ENCODE measurements around the gene NDUFV2.

Gene NDUFV2

GRCh38 chr18:9147440-9148202 lies 45.1 kb downstream of the NDUFV2 start:
- peak overlapping the region; percentile 58 for H3K27ac ChIP-seq (ENCODE audit: low read depth, low read length, poor library complexity, severe bottlenecking)
- H2AFZ ChIP-seq (ENCODE audit: low read length), result no peak overlapping the region
- H3K36me3 ChIP-seq (ENCODE audit: insufficient read depth, low read length), result no peaks in the 10 kb centered on the region
- peak overlapping the region; percentile 26 for H3K4me2 ChIP-seq (ENCODE audit: low read length)
- H3F3A ChIP-seq (ENCODE audit: insufficient read depth, low read length), result no peaks in the 10 kb centered on the region
- H3K9ac ChIP-seq (ENCODE audit: low read length), result peak overlapping the region; percentile 0; the same call in 1 of the 2 replicates
- H4K20me1 ChIP-seq (ENCODE audit: insufficient read depth, low read length), result no peaks in the 10 kb centered on the region
- peaks cover 58% of the 10 kb centered on the region for H3K4me1 ChIP-seq (ENCODE audit: insufficient read depth, low read length, severe bottlenecking)
- no peaks in the 10 kb centered on the region for H3K27me3 ChIP-seq (ENCODE audit: insufficient read depth, low read length)
- H3K4me3 ChIP-seq (ENCODE audit: low read depth, low read length, poor library complexity, severe bottlenecking), result no peak overlapping the region
- H3K79me2 ChIP-seq (ENCODE audit: insufficient read depth, low read length), result peaks cover 94% of the 10 kb centered on the region
- H3K9me3 ChIP-seq (ENCODE audit: low read length), result no peaks in the 10 kb centered on the region
- TF ChIP-seq, protein P1, sequence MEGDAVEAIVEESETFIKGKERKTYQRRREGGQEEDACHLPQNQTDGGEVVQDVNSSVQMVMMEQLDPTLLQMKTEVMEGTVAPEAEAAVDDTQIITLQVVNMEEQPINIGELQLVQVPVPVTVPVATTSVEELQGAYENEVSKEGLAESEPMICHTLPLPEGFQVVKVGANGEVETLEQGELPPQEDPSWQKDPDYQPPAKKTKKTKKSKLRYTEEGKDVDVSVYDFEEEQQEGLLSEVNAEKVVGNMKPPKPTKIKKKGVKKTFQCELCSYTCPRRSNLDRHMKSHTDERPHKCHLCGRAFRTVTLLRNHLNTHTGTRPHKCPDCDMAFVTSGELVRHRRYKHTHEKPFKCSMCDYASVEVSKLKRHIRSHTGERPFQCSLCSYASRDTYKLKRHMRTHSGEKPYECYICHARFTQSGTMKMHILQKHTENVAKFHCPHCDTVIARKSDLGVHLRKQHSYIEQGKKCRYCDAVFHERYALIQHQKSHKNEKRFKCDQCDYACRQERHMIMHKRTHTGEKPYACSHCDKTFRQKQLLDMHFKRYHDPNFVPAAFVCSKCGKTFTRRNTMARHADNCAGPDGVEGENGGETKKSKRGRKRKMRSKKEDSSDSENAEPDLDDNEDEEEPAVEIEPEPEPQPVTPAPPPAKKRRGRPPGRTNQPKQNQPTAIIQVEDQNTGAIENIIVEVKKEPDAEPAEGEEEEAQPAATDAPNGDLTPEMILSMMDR (IDR thresholded peaks at IDR 0.05; ENCODE audit: low read length), result peak; percentile 98
- TF ChIP-seq EZH2 (IDR thresholded peaks at IDR 0.05; ENCODE audit: borderline replicate concordance, low read length), result no peak
- no peaks in the 10 kb centered on the region for H3K9me2 ChIP-seq (ENCODE audit: low read depth, low read length)

DNA sequence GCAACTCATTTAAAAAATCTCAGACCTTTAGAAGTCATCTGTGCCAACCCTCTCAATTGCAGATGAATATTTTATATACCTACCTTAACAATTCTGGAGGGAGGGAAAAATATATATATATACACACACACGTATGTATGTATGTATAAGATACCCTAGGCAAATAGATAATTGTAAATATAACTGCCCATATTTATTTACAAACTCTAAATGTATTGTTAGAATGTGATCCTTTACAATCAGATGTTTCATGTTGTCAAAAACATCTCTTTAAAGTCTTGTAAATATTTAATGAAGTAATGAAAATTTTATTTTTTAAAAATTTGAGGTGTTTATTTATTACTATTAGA lies 45.7 kb downstream of the NDUFV2 start:
- no peaks in the 10 kb centered on the region for H3K9me3 ChIP-seq (ENCODE audit: low read length)
- H3K79me2 ChIP-seq (ENCODE audit: insufficient read depth, low read length), result peaks cover 94% of the 10 kb centered on the region
- H3K27me3 ChIP-seq (ENCODE audit: insufficient read depth, low read length), result no peaks in the 10 kb centered on the region
- H3K4me3 ChIP-seq (ENCODE audit: low read depth, low read length, poor library complexity, severe bottlenecking), result no peak overlapping the region
- H4K20me1 ChIP-seq (ENCODE audit: insufficient read depth, low read length), result no peaks in the 10 kb centered on the region
- peaks cover 58% of the 10 kb centered on the region for H3K4me1 ChIP-seq (ENCODE audit: insufficient read depth, low read length, severe bottlenecking)
- H3K9ac ChIP-seq (ENCODE audit: low read length), result no peak overlapping the region
- TF ChIP-seq, protein P1 (IDR thresholded peaks at IDR 0.05; ENCODE audit: low read length), result no peak
- TF ChIP-seq EZH2 (IDR thresholded peaks at IDR 0.05; ENCODE audit: borderline replicate concordance, low read length), result no peak
- no peaks in the 10 kb centered on the region for H3K9me2 ChIP-seq (ENCODE audit: low read depth, low read length)
- no peaks in the 10 kb centered on the region for H3F3A ChIP-seq (ENCODE audit: insufficient read depth, low read length)
- H3K27ac ChIP-seq (ENCODE audit: low read depth, low read length, poor library complexity, severe bottlenecking), result no peak overlapping the region
- H3K36me3 ChIP-seq (ENCODE audit: insufficient read depth, low read length), result no peaks in the 10 kb centered on the region
- no peak overlapping the region for H3K4me2 ChIP-seq (ENCODE audit: low read length)
- H2AFZ ChIP-seq (ENCODE audit: low read length), result no peak overlapping the region

DNA sequence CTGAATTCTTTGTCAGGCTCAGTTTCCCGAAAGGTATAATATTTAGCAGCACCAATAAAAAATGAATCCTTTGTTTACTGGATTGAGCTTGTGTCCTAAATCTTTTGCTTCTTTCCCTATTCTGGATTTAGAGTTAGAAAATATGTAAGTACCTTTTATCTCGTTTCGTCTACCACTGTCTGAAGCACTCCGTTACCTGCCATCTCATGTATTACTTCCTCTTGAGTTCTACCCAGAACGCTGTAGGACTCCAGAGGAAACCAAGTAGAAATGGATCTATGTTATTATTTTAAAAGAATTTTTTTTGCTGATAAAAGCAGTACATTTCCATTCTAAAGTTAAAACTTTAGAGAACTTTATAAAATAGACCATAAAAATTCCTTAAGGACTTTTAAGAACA lies 47.6 kb downstream of the NDUFV2 start:
- no peaks in the 10 kb centered on the region for H4K20me1 ChIP-seq (ENCODE audit: insufficient read depth, low read length)
- H3K27ac ChIP-seq (ENCODE audit: low read depth, low read length, poor library complexity, severe bottlenecking), result peak overlapping the region; percentile 27
- H3K4me2 ChIP-seq (ENCODE audit: low read length), result peak overlapping the region; percentile 63
- peaks cover 53% of the 10 kb centered on the region for H3K4me1 ChIP-seq (ENCODE audit: insufficient read depth, low read length, severe bottlenecking)
- H3K9ac ChIP-seq (ENCODE audit: low read length), result peak overlapping the region; percentile 38
- no peaks in the 10 kb centered on the region for H3F3A ChIP-seq (ENCODE audit: insufficient read depth, low read length)
- TF ChIP-seq, protein P1 (IDR thresholded peaks at IDR 0.05; ENCODE audit: low read length), result no peak
- no peaks in the 10 kb centered on the region for H3K9me3 ChIP-seq (ENCODE audit: low read length)
- H3K27me3 ChIP-seq (ENCODE audit: insufficient read depth, low read length), result no peaks in the 10 kb centered on the region
- peak overlapping the region; percentile 45 for H3K4me3 ChIP-seq (ENCODE audit: low read depth, low read length, poor library complexity, severe bottlenecking)
- peaks cover 7% of the 10 kb centered on the region for H3K36me3 ChIP-seq (ENCODE audit: insufficient read depth, low read length)
- H3K79me2 ChIP-seq (ENCODE audit: insufficient read depth, low read length), result peaks cover 94% of the 10 kb centered on the region
- no peaks in the 10 kb centered on the region for H3K9me2 ChIP-seq (ENCODE audit: low read depth, low read length)
- H2AFZ ChIP-seq (ENCODE audit: low read length), result no peak overlapping the region

Measured in OCI-LY1 (cell line).